NCI-H69 (cell line): ENCODE results near the gene AQP2.

Source experiments
- DNase-seq: peaks from one replicate; lab custom pipeline; 2025; lab: John Stamatoyannopoulos, UW

The AQP2 gene

GRCh38 chr12:49941556-49942511, 8.7 kb upstream of the AQP2 start:
- no peak for DNase-seq

- DNase-seq: no peak
Measured at GRCh38 chr12:49942512-49942893, 8.0 kb upstream of the AQP2 start.

- no peak for DNase-seq
Measured at GRCh38 chr12:49942921-49943624, 7.5 kb upstream of the AQP2 start.

GRCh38 chr12:49943625-49943960, 6.9 kb upstream of the AQP2 start:
- DNase-seq: no peak

GRCh38 chr12:49944046-49944445, 6.5 kb upstream of the AQP2 start:
- DNase-seq: no peak

GRCh38 chr12:49944718-49945117, 5.8 kb upstream of the AQP2 start:
- no peak for DNase-seq

GRCh38 chr12:49945394-49946080, 5.0 kb upstream of the AQP2 start:
- peak; percentile 79 for DNase-seq

- no peak for DNase-seq
Measured at GRCh38 chr12:49946086-49946485, 4.5 kb upstream of the AQP2 start.

GRCh38 chr12:49946497-49946896, 4.0 kb upstream of the AQP2 start:
- DNase-seq: peak; percentile 43

GRCh38 chr12:49947593-49948226, 2.8 kb upstream of the AQP2 start:
- DNase-seq: no peak

GRCh38 chr12:49948866-49949845, 1.4 kb upstream of the AQP2 start:
- DNase-seq: no peak

- DNase-seq: no peak
Measured at GRCh38 chr12:49949866-49950265, 671 bp upstream of the AQP2 start.

GRCh38 chr12:49951411-49952240, 1.1 kb downstream of the AQP2 start:
- no peak for DNase-seq

- no peak for DNase-seq
Measured at GRCh38 chr12:49952391-49953055, 2.0 kb downstream of the AQP2 start.

GRCh38 chr12:49953151-49953550, 2.6 kb downstream of the AQP2 start:
- DNase-seq: no peak

- DNase-seq: no peak
Measured at GRCh38 chr12:49953961-49954846, 3.7 kb downstream of the AQP2 start.

GRCh38 chr12:49954863-49955830, 4.6 kb downstream of the AQP2 start:
- peak; percentile 17 for DNase-seq
